NT2/D1 (cell line): ENCODE measurements around the gene KLF3.
"Not testable (repeated sequence)": the region's sequence is repeated elsewhere in the genome, so short reads cannot be mapped to it uniquely, and the experiment has no call there.

Experiments used
- DNase-seq: peaks from one replicate; pipeline ENCODE4 v3.0.0-alpha.2; 2011; ENCODE audit warnings: low read depth, low spot score
- H3K27me3 ChIP-seq: 2 replicates; pipeline ENCODE4 v1.6.0; 2011; ENCODE audit warnings: mild to moderate bottlenecking; ENCODE audit not compliant: insufficient read length, insufficient read depth
- H3K36me3 ChIP-seq: 2 replicates; pipeline ENCODE4 v1.6.1; 2011; ENCODE audit warnings: mild to moderate bottlenecking, low read length, mixed read lengths; ENCODE audit not compliant: insufficient read depth, insufficient read length
- H3K4me1 ChIP-seq: 2 replicates; pipeline ENCODE4 v1.5.1; 2011; ENCODE audit not compliant: insufficient read depth, insufficient read length
- H3K4me3 ChIP-seq: 2 replicates; pipeline ENCODE4 v1.5.1; 2011; ENCODE audit warnings: low read depth; ENCODE audit not compliant: insufficient read length
- H3K9ac ChIP-seq: 2 replicates; pipeline ENCODE4 v1.6.0; 2011; ENCODE audit warnings: low read depth; ENCODE audit not compliant: insufficient read length
- H3K9me3 ChIP-seq: 2 replicates; pipeline ENCODE4 v1.5.1; 2011; ENCODE audit warnings: mild to moderate bottlenecking, low read length; ENCODE audit not compliant: insufficient read depth
- SUZ12 ChIP-seq: IDR thresholded peaks from 2 replicates; pipeline ENCODE4 v1.6.1; 2011; ENCODE audit not compliant: insufficient read length, insufficient read depth; ENCODE audit errors: extremely low read depth
- YY1 ChIP-seq: IDR thresholded peaks from 2 replicates; pipeline ENCODE4 v1.6.1; 2011; ENCODE audit not compliant: insufficient read length, insufficient read depth
- ZNF274 ChIP-seq: IDR thresholded peaks from 2 replicates; pipeline ENCODE4 v1.6.1; 2011; ENCODE audit warnings: mild to moderate bottlenecking, low read depth, low read length

The KLF3 gene

GRCh38 chr4:38621028-38621684 is 42.8 kb upstream of the KLF3 start:
- DNase-seq = no peak
- H3K27me3 ChIP-seq = no peaks in the 10 kb centered on the region
- TF ChIP-seq SUZ12 = no peak
- no peak for TF ChIP-seq YY1
- no peak for TF ChIP-seq ZNF274
- peaks cover 5% of the 10 kb centered on the region; the same call in 1 of the 2 replicates for H3K9me3 ChIP-seq
- H3K4me3 ChIP-seq = no peak overlapping the region
- H3K36me3 ChIP-seq = no peaks in the 10 kb centered on the region
- H3K4me1 ChIP-seq = no peaks in the 10 kb centered on the region
- no peak overlapping the region for H3K9ac ChIP-seq

GRCh38 chr4:38621831-38622230 is 42.2 kb upstream of the KLF3 start:
- Histone ChIP-seq H3K27me3 (no peaks in the 10 kb centered on the region), H3K4me3 (no peak overlapping the region), H3K9ac (no peak overlapping the region), H3K36me3 (no peaks in the 10 kb centered on the region), H3K4me1 (no peaks in the 10 kb centered on the region), H3K9me3 (peaks cover 12% of the 10 kb centered on the region; the same call in 1 of the 2 replicates)
- DNase-seq = no peak
- no peak for TF ChIP-seq SUZ12
- no peak for TF ChIP-seq ZNF274
- TF ChIP-seq YY1 = no peak

- H3K4me3 ChIP-seq, DNase-seq, H3K27me3 ChIP-seq, H3K4me1 ChIP-seq, H3K9ac ChIP-seq, H3K36me3 ChIP-seq: not testable (repeated sequence)
- peaks cover 16% of the 10 kb centered on the region; the same call in 1 of the 2 replicates for H3K9me3 ChIP-seq
Measured at GRCh38 chr4:38622340-38622739, 41.7 kb upstream of the KLF3 start.

DNA sequence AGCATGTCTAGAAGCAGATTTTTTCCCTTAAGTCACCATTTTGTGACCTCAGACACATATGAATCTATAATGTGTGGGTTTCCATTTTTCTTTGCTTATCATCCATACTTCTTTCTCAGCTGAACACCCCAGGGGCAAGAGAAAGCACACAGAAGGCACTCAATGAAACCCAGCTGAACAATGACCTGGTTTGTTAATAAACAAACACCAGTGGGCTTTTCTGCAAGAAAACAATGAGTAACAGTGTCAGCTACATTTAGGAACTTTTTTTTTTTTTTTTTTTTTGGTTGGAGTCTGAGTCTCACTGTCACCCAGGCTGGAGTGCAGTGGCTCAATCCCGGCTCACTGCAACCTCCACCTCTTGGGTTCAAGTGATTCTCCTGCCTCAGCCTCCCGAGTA is 40.7 kb upstream of the KLF3 start:
- Histone ChIP-seq H3K9ac (no peak overlapping the region), H3K4me1 (no peaks in the 10 kb centered on the region), H3K4me3 (no peak overlapping the region), H3K27me3 (no peaks in the 10 kb centered on the region), H3K9me3 (peaks cover 16% of the 10 kb centered on the region; the same call in 1 of the 2 replicates), H3K36me3 (no peaks in the 10 kb centered on the region)
- no peak for DNase-seq
- TF ChIP-seq ZNF274 (no peak), YY1 (no peak), SUZ12 (no peak)

DNA sequence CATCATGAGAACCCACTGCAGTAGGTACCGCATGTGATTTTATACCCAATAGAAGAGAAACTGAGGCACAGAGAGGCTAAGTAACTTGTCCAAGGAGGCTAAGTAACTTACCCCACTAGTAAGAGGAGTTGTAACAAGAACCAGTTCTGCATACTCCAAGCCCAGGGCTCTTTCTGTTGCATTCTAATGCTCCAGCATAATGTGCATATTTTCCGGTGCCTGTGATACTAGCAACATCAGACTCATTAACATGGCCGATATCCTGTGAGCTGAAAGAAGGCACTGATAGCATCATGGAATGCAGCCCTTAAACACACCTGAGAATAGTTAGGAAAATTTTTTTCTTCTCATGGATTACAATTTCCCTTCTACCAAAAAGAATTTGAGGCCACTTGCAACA is 39.7 kb upstream of the KLF3 start:
- H3K36me3 ChIP-seq = no peaks in the 10 kb centered on the region
- H3K9me3 ChIP-seq = peaks cover 16% of the 10 kb centered on the region; the same call in 1 of the 2 replicates
- H3K4me1 ChIP-seq = no peaks in the 10 kb centered on the region
- no peak overlapping the region for H3K4me3 ChIP-seq
- H3K27me3 ChIP-seq = no peaks in the 10 kb centered on the region
- no peak for TF ChIP-seq YY1
- no peak for TF ChIP-seq SUZ12
- TF ChIP-seq ZNF274 = no peak
- no peak overlapping the region for H3K9ac ChIP-seq
- DNase-seq = no peak

GRCh38 chr4:38625508-38625907 is 38.5 kb upstream of the KLF3 start:
- no peak for TF ChIP-seq ZNF274
- TF ChIP-seq SUZ12 = no peak
- no peak for TF ChIP-seq YY1
- no peaks in the 10 kb centered on the region for H3K36me3 ChIP-seq
- H3K9ac ChIP-seq = no peak overlapping the region
- peaks cover 16% of the 10 kb centered on the region; the same call in 1 of the 2 replicates for H3K9me3 ChIP-seq
- H3K27me3 ChIP-seq = no peaks in the 10 kb centered on the region
- no peak overlapping the region for H3K4me3 ChIP-seq
- no peak for DNase-seq
- no peaks in the 10 kb centered on the region for H3K4me1 ChIP-seq

DNA sequence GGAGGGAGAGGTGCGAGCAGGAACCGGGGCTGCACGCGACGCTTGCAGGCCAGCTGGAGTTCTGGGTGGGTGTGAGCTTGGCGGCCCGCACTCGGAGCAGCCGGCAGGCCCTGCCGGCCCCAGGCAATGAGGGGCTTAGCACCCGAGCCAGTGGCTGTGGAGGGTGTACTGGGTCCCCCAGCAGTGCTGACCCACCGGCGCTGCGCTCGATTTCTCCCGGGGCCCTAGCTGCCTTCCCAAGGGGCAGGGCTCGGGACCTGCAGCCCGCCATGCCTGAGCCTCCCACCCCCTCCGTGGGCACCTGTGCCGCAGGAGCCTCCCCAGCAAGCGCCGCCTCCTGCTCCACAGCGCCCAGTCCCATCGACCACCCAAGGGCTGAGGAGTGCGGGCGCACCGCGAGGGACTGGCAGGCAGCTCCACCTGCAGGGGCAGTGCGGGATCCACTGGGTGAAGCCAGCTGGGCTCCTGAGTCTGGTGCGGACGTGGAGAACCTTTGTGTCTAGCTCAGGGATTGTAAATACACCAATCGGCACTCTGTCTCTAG is 37.0 kb upstream of the KLF3 start:
- H3K4me1 ChIP-seq, H3K9ac ChIP-seq, DNase-seq, H3K27me3 ChIP-seq, H3K4me3 ChIP-seq, H3K36me3 ChIP-seq: not testable (repeated sequence)
- H3K9me3 ChIP-seq = peaks cover 16% of the 10 kb centered on the region; the same call in 1 of the 2 replicates
